ENCODE measurements around the gene KRTAP9-6. TPM values are rescaled to one million over a fixed set of nuclear protein-coding genes. Genes with fewer than 3 reads are reported as not detected.
"Not testable (repeated sequence)": the region's sequence is repeated elsewhere in the genome, so short reads cannot be mapped to it uniquely, and the experiment has no call there.

Gene KRTAP9-6
- polyA plus RNA-seq, 2 donors, result not detected

GRCh38 chr17:41237949-41238437 is 27.2 kb upstream of the KRTAP9-6 start, which contains the start of gene KRTAP9-8:
TSS of gene KRTAP9-8 (plus strand) at chr17:41237999. CDS start at chr17:41238052, 53 bp downstream.
- H3K27me3 ChIP-seq (ENCODE audit: control insufficient read depth in 1 of 2, insufficient read depth in 2 of 2, low read length in 2 of 2); H3K4me1 ChIP-seq (ENCODE audit: control insufficient read depth in 2 of 2, insufficient read depth in 2 of 2, low read length in 1 of 2); H3K4me3 ChIP-seq (ENCODE audit: low read depth in 1 of 2, low read length in 2 of 2); H3K36me3 ChIP-seq (ENCODE audit: control insufficient read depth in 2 of 2, insufficient read depth in 2 of 2, low read length in 1 of 2); H3K27ac ChIP-seq (ENCODE audit: low read depth in 2 of 2, low read length in 1 of 2); H3K9me3 ChIP-seq (ENCODE audit: control insufficient read depth in 2 of 2, insufficient read depth in 1 of 2, low read depth in 1 of 2, low read length in 1 of 2): not testable (repeated sequence)
- WGBS, 2 donors, result 57 to 61% methylated on average over 3 of the region's 3 CpGs

GRCh38 chr17:41246995-41247787 is 18.0 kb upstream of the KRTAP9-6 start:
- H3K4me3 ChIP-seq (ENCODE audit: low read depth in 1 of 2, low read length in 2 of 2); H3K9me3 ChIP-seq (ENCODE audit: control insufficient read depth in 2 of 2, insufficient read depth in 1 of 2, low read depth in 1 of 2, low read length in 1 of 2); H3K4me1 ChIP-seq (ENCODE audit: control insufficient read depth in 2 of 2, insufficient read depth in 2 of 2, low read length in 1 of 2); H3K36me3 ChIP-seq (ENCODE audit: control insufficient read depth in 2 of 2, insufficient read depth in 2 of 2, low read length in 1 of 2); H3K27me3 ChIP-seq (ENCODE audit: control insufficient read depth in 1 of 2, insufficient read depth in 2 of 2, low read length in 2 of 2); H3K27ac ChIP-seq (ENCODE audit: low read depth in 2 of 2, low read length in 1 of 2): not testable (repeated sequence)
- WGBS, 2 donors, result 48 to 64% methylated on average over 2 of the region's 2 CpGs

- not testable (repeated sequence) for H3K4me1 ChIP-seq (ENCODE audit: control insufficient read depth in 2 of 2, insufficient read depth in 2 of 2, low read length in 1 of 2); H3K9me3 ChIP-seq (ENCODE audit: control insufficient read depth in 2 of 2, insufficient read depth in 1 of 2, low read depth in 1 of 2, low read length in 1 of 2); H3K27me3 ChIP-seq (ENCODE audit: control insufficient read depth in 1 of 2, insufficient read depth in 2 of 2, low read length in 2 of 2); H3K27ac ChIP-seq (ENCODE audit: low read depth in 2 of 2, low read length in 1 of 2); H3K36me3 ChIP-seq (ENCODE audit: control insufficient read depth in 2 of 2, insufficient read depth in 2 of 2, low read length in 1 of 2); H3K4me3 ChIP-seq (ENCODE audit: low read depth in 1 of 2, low read length in 2 of 2)
- 64 to 74% methylated on average over 2 of the region's 2 CpGs for WGBS, 2 donors
These were observed 15.4 kb upstream of the KRTAP9-6 start, which contains the start of gene KRTAP9-4 for GRCh38 chr17:41249637-41250240. TSS of gene KRTAP9-4 (plus strand) at chr17:41249687. CDS start at chr17:41249721, 34 bp downstream.

- WGBS, 2 donors, result 85 to 93% methylated on average over 1 of the region's 1 CpG
- Histone ChIP-seq H3K4me1 (ENCODE audit: control insufficient read depth in 2 of 2, insufficient read depth in 2 of 2, low read length in 1 of 2) (no peaks in the 10 kb centered on the region), H3K27me3 (ENCODE audit: control insufficient read depth in 1 of 2, insufficient read depth in 2 of 2, low read length in 2 of 2) (no peaks in the 10 kb centered on the region), H3K36me3 (ENCODE audit: control insufficient read depth in 2 of 2, insufficient read depth in 2 of 2, low read length in 1 of 2) (no peaks in the 10 kb centered on the region), H3K4me3 (ENCODE audit: low read depth in 1 of 2, low read length in 2 of 2) (no peak overlapping the region), H3K9me3 (ENCODE audit: control insufficient read depth in 2 of 2, insufficient read depth in 1 of 2, low read depth in 1 of 2, low read length in 1 of 2) (no peaks in the 10 kb centered on the region), H3K27ac (ENCODE audit: low read depth in 2 of 2, low read length in 1 of 2) (no peak overlapping the region)
These were observed 13.9 kb upstream of the KRTAP9-6 start for GRCh38 chr17:41251261-41251660.

GRCh38 chr17:41254861-41255260 is 10.3 kb upstream of the KRTAP9-6 start:
- Histone ChIP-seq H3K4me1 (ENCODE audit: control insufficient read depth in 2 of 2, insufficient read depth in 2 of 2, low read length in 1 of 2) (no peaks in the 10 kb centered on the region), H3K27ac (ENCODE audit: low read depth in 2 of 2, low read length in 1 of 2) (no peak overlapping the region), H3K27me3 (ENCODE audit: control insufficient read depth in 1 of 2, insufficient read depth in 2 of 2, low read length in 2 of 2) (no peaks in the 10 kb centered on the region), H3K4me3 (ENCODE audit: low read depth in 1 of 2, low read length in 2 of 2) (no peak overlapping the region), H3K36me3 (ENCODE audit: control insufficient read depth in 2 of 2, insufficient read depth in 2 of 2, low read length in 1 of 2) (no peaks in the 10 kb centered on the region), H3K9me3 (ENCODE audit: control insufficient read depth in 2 of 2, insufficient read depth in 1 of 2, low read depth in 1 of 2, low read length in 1 of 2) (no peaks in the 10 kb centered on the region)
- 0 to 68% methylated on average over 1 of the region's 1 CpG for WGBS, 2 donors

- H3K27ac ChIP-seq (ENCODE audit: low read depth in 2 of 2, low read length in 1 of 2); H3K9me3 ChIP-seq (ENCODE audit: control insufficient read depth in 2 of 2, insufficient read depth in 1 of 2, low read depth in 1 of 2, low read length in 1 of 2); H3K4me1 ChIP-seq (ENCODE audit: control insufficient read depth in 2 of 2, insufficient read depth in 2 of 2, low read length in 1 of 2); H3K27me3 ChIP-seq (ENCODE audit: control insufficient read depth in 1 of 2, insufficient read depth in 2 of 2, low read length in 2 of 2); H3K4me3 ChIP-seq (ENCODE audit: low read depth in 1 of 2, low read length in 2 of 2); H3K36me3 ChIP-seq (ENCODE audit: control insufficient read depth in 2 of 2, insufficient read depth in 2 of 2, low read length in 1 of 2): not testable (repeated sequence)
- WGBS, 2 donors, result 70 to 80% methylated on average over 5 of the region's 5 CpGs
These were observed 9.5 kb upstream of the KRTAP9-6 start, which contains the start of gene KRTAP9-9 for GRCh38 chr17:41255381-41256290. TSS of gene KRTAP9-9 (plus strand) at chr17:41255384.

GRCh38 chr17:41256291-41256685 is 8.9 kb upstream of the KRTAP9-6 start:
- WGBS, 2 donors, result 83 to 93% methylated on average over 1 of the region's 1 CpG
- no peaks in the 10 kb centered on the region for H3K9me3 ChIP-seq (ENCODE audit: control insufficient read depth in 2 of 2, insufficient read depth in 1 of 2, low read depth in 1 of 2, low read length in 1 of 2)
- H3K27ac ChIP-seq (ENCODE audit: low read depth in 2 of 2, low read length in 1 of 2), result no peak overlapping the region
- H3K36me3 ChIP-seq (ENCODE audit: control insufficient read depth in 2 of 2, insufficient read depth in 2 of 2, low read length in 1 of 2), result no peaks in the 10 kb centered on the region
- H3K4me3 ChIP-seq (ENCODE audit: low read depth in 1 of 2, low read length in 2 of 2), result no peak overlapping the region
- no peaks in the 10 kb centered on the region for H3K27me3 ChIP-seq (ENCODE audit: control insufficient read depth in 1 of 2, insufficient read depth in 2 of 2, low read length in 2 of 2)
- H3K4me1 ChIP-seq (ENCODE audit: control insufficient read depth in 2 of 2, insufficient read depth in 2 of 2, low read length in 1 of 2), result no peaks in the 10 kb centered on the region

GRCh38 chr17:41258406-41258805 is 6.8 kb upstream of the KRTAP9-6 start:
- Histone ChIP-seq H3K27ac (ENCODE audit: low read depth in 2 of 2, low read length in 1 of 2) (no peak overlapping the region), H3K4me3 (ENCODE audit: low read depth in 1 of 2, low read length in 2 of 2) (no peak overlapping the region), H3K27me3 (ENCODE audit: control insufficient read depth in 1 of 2, insufficient read depth in 2 of 2, low read length in 2 of 2) (no peaks in the 10 kb centered on the region), H3K36me3 (ENCODE audit: control insufficient read depth in 2 of 2, insufficient read depth in 2 of 2, low read length in 1 of 2) (no peaks in the 10 kb centered on the region), H3K4me1 (ENCODE audit: control insufficient read depth in 2 of 2, insufficient read depth in 2 of 2, low read length in 1 of 2) (no peaks in the 10 kb centered on the region), H3K9me3 (ENCODE audit: control insufficient read depth in 2 of 2, insufficient read depth in 1 of 2, low read depth in 1 of 2, low read length in 1 of 2) (no peaks in the 10 kb centered on the region)

- Histone ChIP-seq H3K4me3 (ENCODE audit: low read depth in 1 of 2, low read length in 2 of 2) (no peak overlapping the region), H3K36me3 (ENCODE audit: control insufficient read depth in 2 of 2, insufficient read depth in 2 of 2, low read length in 1 of 2) (no peaks in the 10 kb centered on the region), H3K27me3 (ENCODE audit: control insufficient read depth in 1 of 2, insufficient read depth in 2 of 2, low read length in 2 of 2) (no peaks in the 10 kb centered on the region), H3K27ac (ENCODE audit: low read depth in 2 of 2, low read length in 1 of 2) (no peak overlapping the region), H3K9me3 (ENCODE audit: control insufficient read depth in 2 of 2, insufficient read depth in 1 of 2, low read depth in 1 of 2, low read length in 1 of 2) (no peaks in the 10 kb centered on the region), H3K4me1 (ENCODE audit: control insufficient read depth in 2 of 2, insufficient read depth in 2 of 2, low read length in 1 of 2) (no peaks in the 10 kb centered on the region)
- 74 to 90% methylated on average over 2 of the region's 2 CpGs for WGBS, 2 donors
These were observed 2.0 kb upstream of the KRTAP9-6 start for GRCh38 chr17:41263212-41263611.
